NT2/D1 (cell line): ENCODE results near the gene STARD6.

Experiments used
- SUZ12 ChIP-seq: IDR thresholded peaks from 2 replicates; pipeline ENCODE4 v1.6.1; 2011; ENCODE audit not compliant: insufficient read length, insufficient read depth; ENCODE audit errors: extremely low read depth
- YY1 ChIP-seq: IDR thresholded peaks from 2 replicates; pipeline ENCODE4 v1.6.1; 2011; ENCODE audit not compliant: insufficient read length, insufficient read depth
- ZNF274 ChIP-seq: IDR thresholded peaks from 2 replicates; pipeline ENCODE4 v1.6.1; 2011; ENCODE audit warnings: mild to moderate bottlenecking, low read depth, low read length

GRCh38 chr18:54278615-54279014 lies 79.0 kb downstream of the STARD6 start:
- TF ChIP-seq YY1, result no peak
- TF ChIP-seq SUZ12, result no peak
- no peak for TF ChIP-seq ZNF274
